Astrocyte (in vitro differentiated cells and primary cell): ENCODE data around the gene GRK6.

Source experiments
- CTCF ChIP-seq: IDR thresholded peaks from 2 replicates; pipeline ENCODE4 v1.5.1; 2011; ENCODE audit warnings: low read depth, mild to moderate bottlenecking, inconsistent platforms, low read length, moderate library complexity; ENCODE audit not compliant: insufficient read depth
- EZH2 ChIP-seq: IDR thresholded peaks from 2 replicates; pipeline ENCODE4 v1.6.1; 2012; ENCODE audit warnings: mild to moderate bottlenecking, low read length, inconsistent platforms; ENCODE audit not compliant: insufficient read depth

GRCh38 chr5:177435847-177436536 lies 9.5 kb downstream of the GRK6 start:
- TF ChIP-seq CTCF (no peak), EZH2 (no peak)
